ENCODE results near the gene MRPS25. TPM values are rescaled to one million over a fixed set of nuclear protein-coding genes. Genes with fewer than 3 reads are reported as not detected.
A peak's percentile ranks its signal among the peaks of the same experiment; 100 is the strongest.

The MRPS25 gene
- total and polyA plus RNA-seq, 9 of the 15 experiments (the other 6 are each of a cell fraction or from before 2014, with no cell fraction given), result 34.3 to 129 (median 78.2) TPM

GRCh38 chr3:15064299-15064834 lies 748 bp downstream of the MRPS25 start (continued):
- TF ChIP-seq CREB5 (CRISPR knock-in tag; IDR thresholded peaks at IDR 0.05) (no peak), ZNF766 (CRISPR knock-in tag; conservative IDR thresholded peaks at IDR 0.05) (0 out of 2 replicates have a peak, but pooled peaks have one; percentile 70), FOXA3 (CRISPR knock-in tag; conservative IDR thresholded peaks at IDR 0.05 in 1 of 2, IDR thresholded peaks at IDR 0.05 in 1 of 2) (0 out of 4 replicates have a peak, but pooled peaks of 1 of the 2 experiments have one; percentile 54), L3MBTL2 (IDR thresholded peaks at IDR 0.05) (no peak), PHF20 (IDR thresholded peaks at IDR 0.05; ENCODE audit: partially characterized antibody) (no peak), MYNN (IDR thresholded peaks at IDR 0.05) (no peak), MYNN (CRISPR knock-in tag; IDR thresholded peaks at IDR 0.05) (no peak), TOE1 (IDR thresholded peaks at IDR 0.05; ENCODE audit: borderline replicate concordance) (no peak), TOE1 (CRISPR knock-in tag; IDR thresholded peaks at IDR 0.05; ENCODE audit: borderline replicate concordance, low read depth) (0 out of 2 replicates have a peak, but pooled peaks have one; percentile 19), E2F8 (IDR thresholded peaks at IDR 0.05; ENCODE audit: low read depth, partially characterized antibody) (no peak), MEIS2 (IDR thresholded peaks at IDR 0.05; ENCODE audit: partially characterized antibody) (peak; percentile 67), ZEB2 (IDR thresholded peaks at IDR 0.05) (no peak), ZNF354B (CRISPR knock-in tag; IDR thresholded peaks at IDR 0.05) (no peak), ADNP (tag; IDR thresholded peaks at IDR 0.05) (no peak), SMC3 (conservative IDR thresholded peaks at IDR 0.05; ENCODE audit: insufficient read depth, low read depth, low read length) (no peak), RNF2 (IDR thresholded peaks at IDR 0.05) (no peak), ZNF280B (CRISPR knock-in tag; IDR thresholded peaks at IDR 0.05) (no peak), TCF7 (IDR thresholded peaks at IDR 0.05; ENCODE audit: borderline replicate concordance) (no peak), PTRF (tag; IDR thresholded peaks at IDR 0.05) (no peak), FOS (IDR thresholded peaks at IDR 0.05; ENCODE audit: extremely low read depth, insufficient read length) (no peak), ZNF232 (CRISPR knock-in tag; IDR thresholded peaks at IDR 0.05) (no peak), PCBP2 (IDR thresholded peaks at IDR 0.05; ENCODE audit: low read depth, low read length, poor library complexity, severe bottlenecking) (no peak), ZNF277 (CRISPR knock-in tag; IDR thresholded peaks at IDR 0.05; ENCODE audit: borderline replicate concordance) (no peak), ZNF263 (CRISPR knock-in tag; IDR thresholded peaks at IDR 0.05; ENCODE audit: borderline replicate concordance) (no peak)

Data from K562 (cell line).